CD4-positive, CD25-positive, alpha-beta regulatory T cell (primary cell): ENCODE data around the gene CYB5A. TPM values are rescaled to one million over a fixed set of nuclear protein-coding genes. Genes with fewer than 3 reads are reported as not detected.
A peak's percentile ranks its signal among the peaks of the same experiment; 100 is the strongest.

Source experiments
- ATAC-seq, 2 donors: fragments of 150-1000 bp; cut with Tn5 transposase; one replicate each; pipeline ENCODE4 v1.10.0; 2021; ENCODE audit warnings: low read depth in 2 of 2, moderate number of reproducible peaks in 2 of 2, moderate library complexity in 1 of 2
- DNase-seq, 3 donors: peaks; one replicate each; pipeline versions ENCODE4 v3.0.0 to v3.0.0-alpha.2; 2012 to 2022; ENCODE audit warnings: mixed read lengths in 1 of 3
- H3K27ac ChIP-seq: one replicate; pipeline ENCODE4 v1.7.0; 2013; ENCODE audit warnings: mild to moderate bottlenecking, low read length; ENCODE audit not compliant: insufficient read depth, poor library complexity, severe bottlenecking
- H3K27me3 ChIP-seq: one replicate; pipeline ENCODE4 v1.7.0; 2013; ENCODE audit warnings: low read length; ENCODE audit not compliant: control insufficient read depth, insufficient read depth
- H3K36me3 ChIP-seq: one replicate; pipeline ENCODE4 v1.7.0; 2013; ENCODE audit warnings: mild to moderate bottlenecking, low read length, moderate library complexity; ENCODE audit not compliant: control insufficient read depth, insufficient read depth
- H3K4me1 ChIP-seq: 2 replicates; pipeline ENCODE4 v1.7.0; 2013; ENCODE audit warnings: mild to moderate bottlenecking, low read length; ENCODE audit not compliant: insufficient read depth, control insufficient read depth, poor library complexity, severe bottlenecking
- H3K4me3 ChIP-seq: one replicate; pipeline ENCODE4 v1.7.0; 2013; ENCODE audit warnings: low read depth, mild to moderate bottlenecking, low read length, moderate library complexity
- H3K9me3 ChIP-seq, 2 experiments: 1 replicate in 1 of 2; 2 replicates in 1 of 2; pipeline ENCODE4 v1.7.0; 2013; ENCODE audit warnings: low read length in 2 of 2, mild to moderate bottlenecking in 1 of 2, moderate library complexity in 1 of 2; ENCODE audit not compliant: control insufficient read depth in 2 of 2
- H3K27ac Mint-ChIP-seq, 3 donors: one replicate each; pipeline ENCODE4 v1.8.0; 2020 to 2022; ENCODE audit warnings: mild to moderate bottlenecking in 3 of 3, mixed read lengths in 3 of 3, moderate library complexity in 2 of 3
- H3K27me3 Mint-ChIP-seq: one replicate; pipeline ENCODE4 v1.8.0; 2022; ENCODE audit warnings: mild to moderate bottlenecking, mixed read lengths
- H3K36me3 Mint-ChIP-seq: one replicate; pipeline ENCODE4 v1.8.0; 2020; ENCODE audit warnings: mixed read lengths
- H3K4me1 Mint-ChIP-seq, 4 donors: one replicate each; pipeline ENCODE4 v1.8.0; 2020 to 2022; ENCODE audit warnings: mixed read lengths in 4 of 4, mild to moderate bottlenecking in 1 of 4
- H3K4me3 Mint-ChIP-seq, 4 donors: one replicate each; pipeline ENCODE4 v1.8.0; 2020 to 2022; ENCODE audit warnings: mild to moderate bottlenecking in 4 of 4, mixed read lengths in 4 of 4, moderate library complexity in 3 of 4
- H3K9me3 Mint-ChIP-seq, 7 donors: one replicate each; pipeline ENCODE4 v1.8.0; 2020 to 2022; ENCODE audit warnings: mixed read lengths in 7 of 7, mild to moderate bottlenecking in 3 of 7, moderate library complexity in 2 of 7
- polyA plus RNA-seq, 4 donors: library from polyadenylated mRNA; unstranded; fragments of 300-500 nt; fragmentation: Illumina TruSeq; gene quantifications; one replicate each; pipeline ENCODE4 v1.2.3, GENCODE V29; 2021
- total RNA-seq: library from RNA; stranded (reverse); gene quantifications from one replicate; pipeline ENCODE4 v1.2.3, GENCODE V29; 2022

CYB5A gene
- total and polyA plus RNA-seq, 5 donors from 2014 or later = 11.1 to 54.3 (median 49.8) TPM

GRCh38 chr18:74250131-74250530 lies 41.6 kb downstream of the CYB5A start:
- H3K4me1 Mint-ChIP-seq = peaks cover 0 to 8% (median 6%) of the 10 kb centered on the region in 4 donors
- Histone ChIP-seq H3K4me3 (no peak overlapping the region), H3K27ac (no peak overlapping the region), H3K9me3 (no peaks in the 10 kb centered on the region), H3K4me1 (no peaks in the 10 kb centered on the region), H3K36me3 (no peaks in the 10 kb centered on the region), H3K27me3 (no peaks in the 10 kb centered on the region)
- peaks cover 0 to 2% (median 0%) of the 10 kb centered on the region in 7 donors for H3K9me3 Mint-ChIP-seq
- no peaks in the 10 kb centered on the region for H3K27me3 Mint-ChIP-seq
- ATAC-seq (no peak), DNase-seq (no peak)
- H3K36me3 Mint-ChIP-seq = peaks cover 22% of the 10 kb centered on the region
- H3K4me3 Mint-ChIP-seq = no peak overlapping the region
- H3K27ac Mint-ChIP-seq = no peak overlapping the region

- Histone ChIP-seq H3K27me3 (peaks cover 2% of the 10 kb centered on the region), H3K4me1 (no peaks in the 10 kb centered on the region), H3K4me3 (no peak overlapping the region), H3K27ac (no peak overlapping the region), H3K9me3 (no peaks in the 10 kb centered on the region), H3K36me3 (no peaks in the 10 kb centered on the region)
- H3K27me3 Mint-ChIP-seq = peaks cover 6% of the 10 kb centered on the region
- peaks cover 0 to 8% (median 6%) of the 10 kb centered on the region in 4 donors for H3K4me1 Mint-ChIP-seq
- ATAC-seq = no peak
- no peak overlapping the region for H3K4me3 Mint-ChIP-seq
- peak overlapping the region in 2 of 3 donors; percentile 32 to 56 for H3K27ac Mint-ChIP-seq
- no peak for DNase-seq
- H3K9me3 Mint-ChIP-seq = peaks cover 0 to 2% (median 0%) of the 10 kb centered on the region in 7 donors
- peaks cover 17% of the 10 kb centered on the region for H3K36me3 Mint-ChIP-seq
Observed at GRCh38 chr18:74249181-74249968, 42.4 kb downstream of the CYB5A start.

GRCh38 chr18:74248595-74248994 lies 43.2 kb downstream of the CYB5A start:
- H3K4me3 ChIP-seq = no peak overlapping the region
- Mint-ChIP-seq H3K27ac (no peak overlapping the region), H3K9me3 (peaks cover 0 to 2% (median 0%) of the 10 kb centered on the region in 7 donors), H3K36me3 (peaks cover 17% of the 10 kb centered on the region), H3K4me3 (no peak overlapping the region), H3K4me1 (peaks cover 0 to 8% (median 6%) of the 10 kb centered on the region in 4 donors), H3K27me3 (peaks cover 8% of the 10 kb centered on the region)
- no peaks in the 10 kb centered on the region for H3K36me3 ChIP-seq
- H3K4me1 ChIP-seq = no peaks in the 10 kb centered on the region
- no peak overlapping the region for H3K27ac ChIP-seq
- H3K27me3 ChIP-seq = peaks cover 2% of the 10 kb centered on the region
- ATAC-seq (peak in 1 of 2 donors; percentile 53), DNase-seq (peak in 2 of 3 donors; percentile 4 to 15)
- H3K9me3 ChIP-seq = no peaks in the 10 kb centered on the region

- H3K27ac Mint-ChIP-seq = peak overlapping the region in 1 of 3 donors; percentile 46
- Histone ChIP-seq H3K4me3 (no peak overlapping the region), H3K27me3 (peaks cover 2% of the 10 kb centered on the region)
Observed at GRCh38 chr18:74248189-74248588, 43.6 kb downstream of the CYB5A start.

GRCh38 chr18:74244554-74244953 lies 47.2 kb downstream of the CYB5A start:
- Histone ChIP-seq H3K9me3 (no peaks in the 10 kb centered on the region), H3K4me3 (no peak overlapping the region), H3K27ac (no peak overlapping the region), H3K27me3 (peaks cover 5% of the 10 kb centered on the region), H3K36me3 (no peaks in the 10 kb centered on the region), H3K4me1 (no peaks in the 10 kb centered on the region)
- Mint-ChIP-seq H3K27ac (no peak overlapping the region), H3K4me3 (no peak overlapping the region), H3K36me3 (peaks cover under 1% of the 10 kb centered on the region), H3K4me1 (peaks cover 0 to 7% (median 5%) of the 10 kb centered on the region in 4 donors), H3K27me3 (peaks cover 18% of the 10 kb centered on the region), H3K9me3 (peaks cover 0 to 2% (median 0%) of the 10 kb centered on the region in 7 donors)
- no peak for ATAC-seq
- DNase-seq = no peak

More at GRCh38 chr18:74248189-74248588, 43.6 kb downstream of the CYB5A start:
- no peaks in the 10 kb centered on the region for H3K36me3 ChIP-seq
- DNase-seq (no peak), ATAC-seq (no peak)
- Mint-ChIP-seq H3K4me1 (peaks cover 0 to 8% (median 6%) of the 10 kb centered on the region in 4 donors), H3K36me3 (peaks cover 17% of the 10 kb centered on the region), H3K4me3 (no peak overlapping the region), H3K9me3 (peaks cover 0 to 2% (median 0%) of the 10 kb centered on the region in 7 donors), H3K27me3 (peaks cover 8% of the 10 kb centered on the region)
- no peaks in the 10 kb centered on the region for H3K9me3 ChIP-seq
- no peaks in the 10 kb centered on the region for H3K4me1 ChIP-seq
- H3K27ac ChIP-seq = no peak overlapping the region

- H3K36me3 Mint-ChIP-seq = no peaks in the 10 kb centered on the region
- Histone ChIP-seq H3K4me3 (no peak overlapping the region), H3K27ac (no peak overlapping the region), H3K36me3 (no peaks in the 10 kb centered on the region), H3K4me1 (no peaks in the 10 kb centered on the region), H3K27me3 (peaks cover 5% of the 10 kb centered on the region), H3K9me3 (no peaks in the 10 kb centered on the region)
- no peak overlapping the region for H3K27ac Mint-ChIP-seq
- H3K9me3 Mint-ChIP-seq = peaks cover 0 to 2% (median 0%) of the 10 kb centered on the region in 7 donors
- DNase-seq = no peak
- ATAC-seq = no peak
- H3K27me3 Mint-ChIP-seq = peaks cover 18% of the 10 kb centered on the region
- peaks cover 0 to 2% (median under 1%) of the 10 kb centered on the region in 4 donors for H3K4me1 Mint-ChIP-seq
- no peak overlapping the region for H3K4me3 Mint-ChIP-seq
Observed at GRCh38 chr18:74243127-74243526, 48.6 kb downstream of the CYB5A start.

- H3K4me1 Mint-ChIP-seq = no peaks in the 10 kb centered on the region
- no peak overlapping the region for H3K27ac ChIP-seq
- H3K36me3 Mint-ChIP-seq = no peaks in the 10 kb centered on the region
- DNase-seq (no peak), ATAC-seq (no peak)
- H3K4me3 Mint-ChIP-seq = no peak overlapping the region
- H3K27me3 ChIP-seq = peaks cover 5% of the 10 kb centered on the region
- no peak overlapping the region for H3K4me3 ChIP-seq
- no peak overlapping the region for H3K27ac Mint-ChIP-seq
- H3K9me3 Mint-ChIP-seq = peaks cover 0 to 2% (median 0%) of the 10 kb centered on the region in 7 donors
- no peaks in the 10 kb centered on the region for H3K4me1 ChIP-seq
- H3K36me3 ChIP-seq = no peaks in the 10 kb centered on the region
- no peaks in the 10 kb centered on the region for H3K9me3 ChIP-seq
- H3K27me3 Mint-ChIP-seq = peaks cover 18% of the 10 kb centered on the region
Observed at GRCh38 chr18:74242438-74243096, 49.2 kb downstream of the CYB5A start.
